AG04450 (cell line): ENCODE results near the gene KRT33B. TPM values are rescaled to one million over a fixed set of nuclear protein-coding genes. Genes with fewer than 3 reads are reported as not detected.
"Not testable (repeated sequence)": the region's sequence is repeated elsewhere in the genome, so short reads cannot be mapped to it uniquely, and the experiment has no call there.

ENCODE experiments used
- CTCF ChIA-PET: fragments of 300-600, 350-600 bp; formaldehyde crosslinking; extraction: SDS; loops from one replicate; lab custom pipeline; 2022; ENCODE audit warnings: antibody characterized with exemption, inconsistent platforms; lab: Charles Lee
- POLR2A ChIA-PET: fragments of 350-600 bp; formaldehyde crosslinking; extraction: SDS; loops from one replicate; lab custom pipeline; 2021; ENCODE audit warnings: antibody characterized with exemption, inconsistent platforms; lab: Yijun Ruan, JAX
- DNase-seq: peaks from one replicate; pipeline ENCODE4 v3.0.0-alpha.2; 2011; ENCODE audit warnings: low read depth, low spot score
- H3K27ac ChIP-seq: one replicate; pipeline ENCODE4 v1.5.1; 2012; ENCODE audit warnings: low read depth, low read length, control low read depth
- H3K27me3 ChIP-seq: one replicate; pipeline ENCODE4 v1.6.0; 2012; ENCODE audit warnings: low read length; ENCODE audit not compliant: control insufficient read depth, insufficient read depth
- H3K4me3 ChIP-seq: 2 replicates; pipeline ENCODE4 v1.5.1; 2011; ENCODE audit warnings: mild to moderate bottlenecking, low read depth, low read length, control low read depth
- H3K9me3 ChIP-seq: 2 replicates; pipeline ENCODE4 v1.5.1; 2012; ENCODE audit warnings: low read length; ENCODE audit not compliant: control insufficient read depth, insufficient read depth
- polyA plus RNA-seq: library from polyadenylated mRNA; depleted of rRNA; stranded (reverse); fragments of >200 nt; gene quantifications from 2 replicates; pipeline ENCODE4 v1.2.3, GENCODE V29; 2011
- TF ChIP-seq, protein P1 (sequence below): IDR thresholded peaks from 2 replicates; pipeline ENCODE4 v1.5.1; 2011; ENCODE audit warnings: low read depth, low read length, control low read depth, inconsistent platforms

KRT33B gene
- polyA plus RNA-seq, 1 experiment = not detected

DNA sequence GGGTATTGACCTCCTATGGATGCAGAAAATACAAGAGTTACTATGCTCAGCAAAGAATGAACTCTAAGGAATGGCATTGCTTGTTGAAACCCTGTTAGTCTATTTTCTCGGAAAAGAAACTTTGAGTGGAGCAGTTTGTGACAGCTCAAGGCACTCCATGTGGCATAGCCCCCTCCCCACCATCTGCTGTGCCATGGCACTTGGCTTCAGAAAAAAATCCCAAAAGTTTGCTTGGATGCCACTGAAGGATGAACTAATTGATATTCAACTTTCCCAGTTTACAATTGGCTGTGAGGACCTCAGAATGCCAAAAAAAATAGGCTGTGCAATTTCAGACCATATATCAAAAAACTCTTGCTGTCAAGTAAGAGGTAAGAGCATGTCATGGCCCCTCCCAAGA, 26.0 kb upstream of the KRT33B start:
- TF ChIP-seq, protein P1, sequence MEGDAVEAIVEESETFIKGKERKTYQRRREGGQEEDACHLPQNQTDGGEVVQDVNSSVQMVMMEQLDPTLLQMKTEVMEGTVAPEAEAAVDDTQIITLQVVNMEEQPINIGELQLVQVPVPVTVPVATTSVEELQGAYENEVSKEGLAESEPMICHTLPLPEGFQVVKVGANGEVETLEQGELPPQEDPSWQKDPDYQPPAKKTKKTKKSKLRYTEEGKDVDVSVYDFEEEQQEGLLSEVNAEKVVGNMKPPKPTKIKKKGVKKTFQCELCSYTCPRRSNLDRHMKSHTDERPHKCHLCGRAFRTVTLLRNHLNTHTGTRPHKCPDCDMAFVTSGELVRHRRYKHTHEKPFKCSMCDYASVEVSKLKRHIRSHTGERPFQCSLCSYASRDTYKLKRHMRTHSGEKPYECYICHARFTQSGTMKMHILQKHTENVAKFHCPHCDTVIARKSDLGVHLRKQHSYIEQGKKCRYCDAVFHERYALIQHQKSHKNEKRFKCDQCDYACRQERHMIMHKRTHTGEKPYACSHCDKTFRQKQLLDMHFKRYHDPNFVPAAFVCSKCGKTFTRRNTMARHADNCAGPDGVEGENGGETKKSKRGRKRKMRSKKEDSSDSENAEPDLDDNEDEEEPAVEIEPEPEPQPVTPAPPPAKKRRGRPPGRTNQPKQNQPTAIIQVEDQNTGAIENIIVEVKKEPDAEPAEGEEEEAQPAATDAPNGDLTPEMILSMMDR = no peak
- Histone ChIP-seq H3K9me3 (no peaks in the 10 kb centered on the region), H3K27ac (no peak overlapping the region), H3K27me3 (no peaks in the 10 kb centered on the region), H3K4me3 (no peak overlapping the region)
- ChIA-PET CTCF (no interaction called here), POLR2A (interaction anchor here (0.7 kb wide), 1 partner anchor 15 kb away, joined by 3 read pairs; no protein-coding TSS in a partner anchor)
- no peak for DNase-seq

DNA sequence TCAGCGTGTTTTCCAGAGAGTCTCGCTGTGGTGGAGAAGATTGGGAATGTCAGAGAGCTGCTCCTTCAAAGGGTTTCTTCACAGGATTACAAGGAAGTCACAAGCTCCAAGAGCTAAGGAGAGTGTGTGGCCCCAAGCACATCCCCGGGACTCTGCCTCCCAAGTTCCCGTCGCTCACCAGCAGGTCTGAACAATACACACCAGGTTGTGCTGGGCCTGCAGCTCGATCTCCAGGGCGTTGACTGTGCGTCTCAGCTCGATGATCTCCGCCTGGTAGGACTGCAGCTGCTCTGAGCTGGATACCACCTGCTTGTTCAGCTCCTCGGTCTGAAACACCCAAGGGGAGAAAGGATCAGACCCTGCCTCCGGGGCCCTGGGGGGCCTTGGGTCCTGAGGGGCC, 25.4 kb upstream of the KRT33B start:
- H3K4me3 ChIP-seq, H3K27ac ChIP-seq, POLR2A ChIA-PET, H3K9me3 ChIP-seq, DNase-seq, H3K27me3 ChIP-seq: not testable (repeated sequence)
- CTCF ChIA-PET = interaction anchor here (0.6 kb wide), 1 partner anchor 8 kb away, joined by 3 read pairs; no protein-coding TSS in a partner anchor

DNA sequence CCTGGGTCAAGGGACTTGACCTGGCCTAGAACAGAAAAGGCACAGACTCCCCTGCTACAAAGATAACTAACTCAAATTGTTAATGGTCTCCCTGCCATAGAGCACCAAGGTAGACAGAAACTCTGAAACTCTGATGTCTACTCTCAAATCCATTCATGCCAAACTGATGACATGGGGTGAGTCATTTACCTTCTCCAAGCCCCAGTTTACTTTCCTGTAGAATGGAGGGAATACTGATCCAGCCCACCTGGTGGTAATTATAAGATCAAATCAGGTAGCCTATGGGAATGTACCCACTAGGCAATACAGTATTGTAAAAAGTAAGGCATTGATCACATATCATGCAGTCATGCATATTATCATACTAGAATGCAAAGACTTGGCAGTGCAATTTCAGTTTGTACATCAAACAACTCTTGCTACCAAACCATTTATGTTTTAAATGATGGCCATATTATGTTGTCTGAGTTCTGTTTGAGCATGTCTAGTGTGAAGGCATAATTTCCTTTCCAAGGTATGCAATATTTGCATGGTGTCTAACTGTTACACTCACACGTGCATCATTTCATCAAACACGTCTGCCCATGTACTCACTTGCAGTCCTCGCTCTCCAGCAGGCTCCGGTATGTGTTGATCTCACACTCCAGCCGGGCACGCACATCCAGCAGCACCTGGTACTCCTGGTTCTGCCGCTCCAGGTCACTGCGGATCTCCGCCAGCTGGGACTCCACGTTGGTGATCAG, 24.8 kb upstream of the KRT33B start:
- H3K27ac ChIP-seq = no peak overlapping the region
- POLR2A ChIA-PET = no interaction called here
- CTCF ChIA-PET = interaction anchor here (0.6 kb wide), 1 partner anchor 9 kb away, joined by 3 read pairs; no protein-coding TSS in a partner anchor
- no peaks in the 10 kb centered on the region for H3K27me3 ChIP-seq
- no peaks in the 10 kb centered on the region for H3K9me3 ChIP-seq
- TF ChIP-seq, protein P1 = no peak
- H3K4me3 ChIP-seq = no peak overlapping the region
- no peak for DNase-seq

DNA sequence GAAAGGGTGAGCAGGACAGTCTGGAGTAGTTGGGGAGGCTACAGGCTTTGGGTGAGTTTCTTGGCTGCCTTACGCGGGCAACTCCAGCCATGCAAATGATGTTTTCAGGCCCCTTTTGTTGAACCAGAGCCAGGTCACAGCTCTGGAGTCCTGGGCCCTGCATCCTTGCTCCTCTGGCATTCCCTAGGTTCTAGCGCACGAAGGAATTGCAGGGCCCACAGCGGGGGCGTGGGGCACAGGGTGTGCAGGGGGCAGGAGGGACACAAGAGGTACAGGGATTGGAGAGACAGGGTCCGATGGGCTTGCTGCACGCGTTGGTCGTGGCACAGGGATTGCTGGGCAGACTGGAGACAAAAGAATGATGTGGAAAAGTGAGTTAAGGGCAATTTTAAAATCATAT, 24.2 kb upstream of the KRT33B start:
- H3K9me3 ChIP-seq = no peaks in the 10 kb centered on the region
- H3K27ac ChIP-seq = no peak overlapping the region
- no peaks in the 10 kb centered on the region for H3K27me3 ChIP-seq
- POLR2A ChIA-PET = no interaction called here
- DNase-seq = no peak
- H3K4me3 ChIP-seq = no peak overlapping the region
- CTCF ChIA-PET = no interaction called here
- TF ChIP-seq, protein P1 = no peak

DNA sequence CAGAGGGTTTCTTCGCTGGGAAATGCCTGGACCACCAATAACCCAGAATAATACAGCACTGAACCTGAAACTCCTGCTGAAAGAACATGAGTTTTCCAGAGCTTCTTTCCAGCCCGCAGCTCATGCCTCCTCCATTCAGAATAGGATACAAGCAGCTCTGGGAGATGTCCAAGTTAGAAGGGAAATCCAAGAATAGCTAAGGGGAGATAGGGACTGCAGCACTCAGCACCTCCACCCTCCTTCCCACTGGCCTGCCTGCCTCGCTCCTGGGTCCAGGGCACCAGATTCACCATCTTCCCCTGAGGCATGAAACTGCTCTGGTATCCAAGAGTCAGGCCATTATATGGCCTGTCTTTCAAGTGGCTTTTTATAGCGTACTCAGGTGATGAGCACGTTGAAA, 23.7 kb upstream of the KRT33B start:
- no peak overlapping the region for H3K27ac ChIP-seq
- H3K9me3 ChIP-seq = no peaks in the 10 kb centered on the region
- H3K27me3 ChIP-seq = no peaks in the 10 kb centered on the region
- CTCF ChIA-PET = no interaction called here
- H3K4me3 ChIP-seq = no peak overlapping the region
- TF ChIP-seq, protein P1 = no peak
- POLR2A ChIA-PET = no interaction called here
- DNase-seq = no peak
